IMR-90 (cell line): ENCODE measurements around the gene GALNT17. TPM values are rescaled to one million over a fixed set of nuclear protein-coding genes. Genes with fewer than 3 reads are reported as not detected.

ENCODE experiments used
- ATAC-seq: fragments of 200-7000 bp; cut with Tn5 transposase; 2 replicates; pipeline ENCODE4 v1.9.1; 2020; ENCODE audit warnings: low read depth, mild to moderate bottlenecking, moderate library complexity
- BruUV-seq: library from RNA; stranded (reverse); fragments of 400-500 nt; replicated peaks from 2 replicates; lab custom pipeline; 2021; lab: Mats Ljungman, UMichigan
- CTCF ChIA-PET: fragments of 300-600 bp; formaldehyde crosslinking; extraction: SDS; loops from one replicate; lab custom pipeline; 2021; ENCODE audit warnings: antibody characterized with exemption; lab: Yijun Ruan, JAX
- POLR2A ChIA-PET: fragments of 300-600 bp; sonication (Branson Sonifier 250); formaldehyde crosslinking; loops from one replicate; lab custom pipeline; 2022; ENCODE audit warnings: antibody characterized with exemption; ENCODE audit not compliant: unreplicated experiment; lab: Charles Lee
- DNase-seq: peaks from one replicate; pipeline ENCODE4 v3.0.0; 2013
- H2AFZ ChIP-seq: replicated peaks from 2 replicates; pipeline ENCODE3; 2013; ENCODE audit warnings: low read length, mild to moderate bottlenecking; ENCODE audit not compliant: poor library complexity
- H2AK5ac ChIP-seq: 2 replicates; pipeline ENCODE4 v1.6.1; 2013; ENCODE audit warnings: low read depth, low read length, inconsistent platforms
- H2AK9ac ChIP-seq: replicated peaks from 2 replicates; pipeline ENCODE3; 2013; ENCODE audit warnings: mild to moderate bottlenecking, low read depth, low read length, moderate library complexity; ENCODE audit not compliant: poor library complexity
- H2BK120ac ChIP-seq: 2 replicates; pipeline ENCODE4 v1.6.1; 2013; ENCODE audit warnings: low read depth, low read length, inconsistent platforms
- H2BK15ac ChIP-seq: 3 replicates; pipeline ENCODE4 v1.6.1; 2013; ENCODE audit warnings: low read depth, low read length, inconsistent platforms
- H2BK20ac ChIP-seq: 2 replicates; pipeline ENCODE4 v1.6.1; 2013; ENCODE audit warnings: low read depth, mild to moderate bottlenecking, inconsistent platforms, low read length, moderate library complexity
- H2BK5ac ChIP-seq: 2 replicates; pipeline ENCODE4 v1.6.1; 2013; ENCODE audit warnings: mild to moderate bottlenecking, low read depth, low read length, inconsistent platforms; ENCODE audit not compliant: poor library complexity, severe bottlenecking
- H3K14ac ChIP-seq: replicated peaks from 2 replicates; pipeline ENCODE4 v1.6.1; 2013; ENCODE audit warnings: low read depth, low read length, inconsistent platforms
- H3K18ac ChIP-seq: 2 replicates; pipeline ENCODE4 v1.6.1; 2013; ENCODE audit warnings: low read depth, low read length, control low read depth
- H3K23ac ChIP-seq: 2 replicates; pipeline ENCODE4 v1.6.1; 2013; ENCODE audit warnings: low read depth, low read length, inconsistent platforms
- H3K27ac ChIP-seq: 2 replicates; pipeline ENCODE4 v1.5.1; 2013; ENCODE audit warnings: mild to moderate bottlenecking, control low read depth, low read length; ENCODE audit not compliant: insufficient read depth
- H3K27me3 ChIP-seq: 2 replicates; pipeline ENCODE4 v1.6.1; 2013; ENCODE audit warnings: low read length; ENCODE audit not compliant: control insufficient read depth, insufficient read depth
- H3K36me3 ChIP-seq: 2 replicates; pipeline ENCODE4 v1.6.1; 2013; ENCODE audit warnings: low read length, mixed read lengths; ENCODE audit not compliant: control insufficient read depth, insufficient read depth
- H3K4ac ChIP-seq: 2 replicates; pipeline ENCODE4 v1.6.1; 2013; ENCODE audit warnings: low read depth, low read length, inconsistent platforms
- H3K4me1 ChIP-seq: 2 replicates; pipeline ENCODE4 v1.6.1; 2013; ENCODE audit warnings: low read length, mixed read lengths; ENCODE audit not compliant: control insufficient read depth, insufficient read depth
- H3K4me2 ChIP-seq: 2 replicates; pipeline ENCODE4 v1.6.1; 2013; ENCODE audit warnings: low read depth, mild to moderate bottlenecking, control low read depth, low read length, moderate library complexity
- H3K4me3 ChIP-seq: 2 replicates; pipeline ENCODE4 v1.5.1; 2013; ENCODE audit warnings: low read depth, mild to moderate bottlenecking, control low read depth, low read length, moderate library complexity; ENCODE audit not compliant: insufficient read depth
- H3K56ac ChIP-seq: 2 replicates; pipeline ENCODE4 v1.6.1; 2013; ENCODE audit warnings: low read length, inconsistent platforms; ENCODE audit not compliant: insufficient read depth; ENCODE audit errors: extremely low read depth
- H3K79me1 ChIP-seq, 2 experiments: 2 replicates each; pipeline ENCODE4 v1.6.1; 2013; ENCODE audit warnings: low read length in 2 of 2, inconsistent platforms in 1 of 2, low read depth in 1 of 2
- H3K9ac ChIP-seq: 2 replicates; pipeline ENCODE4 v1.6.1; 2013; ENCODE audit warnings: low read depth, low read length, control low read depth
- H3K9me1 ChIP-seq: 2 replicates; pipeline ENCODE4 v1.6.1; 2013; ENCODE audit warnings: low read length, inconsistent platforms; ENCODE audit not compliant: insufficient read depth
- H3K9me3 ChIP-seq: 2 replicates; pipeline ENCODE4 v1.6.1; 2013; ENCODE audit warnings: low read length; ENCODE audit not compliant: control insufficient read depth, insufficient read depth
- H4K20me1 ChIP-seq: 2 replicates; pipeline ENCODE4 v1.6.1; 2013; ENCODE audit warnings: low read length, inconsistent platforms; ENCODE audit not compliant: insufficient read depth
- H4K5ac ChIP-seq: 2 replicates; pipeline ENCODE4 v1.6.1; 2013; ENCODE audit warnings: mild to moderate bottlenecking, low read depth, low read length, control low read depth
- H4K8ac ChIP-seq, 2 experiments: 2 replicates each; pipeline ENCODE4 v1.6.1; 2013; ENCODE audit warnings: low read depth in 2 of 2, low read length in 2 of 2, control low read depth in 1 of 2, inconsistent platforms in 1 of 2
- H4K91ac ChIP-seq: 2 replicates; pipeline ENCODE4 v1.6.1; 2013; ENCODE audit warnings: low read depth, low read length, inconsistent platforms; ENCODE audit not compliant: insufficient read depth
- BHLHE40 ChIP-seq: fragments of 150-350 bp; IDR thresholded peaks from 2 replicates; pipeline ENCODE4 v1.6.1; 2016; ENCODE audit warnings: mild to moderate bottlenecking, low read depth, low read length
- CHD1 ChIP-seq: IDR thresholded peaks from 2 replicates; pipeline ENCODE4 v1.6.1; 2012; ENCODE audit warnings: low read depth, low read length, improper control_type of control experiment
- FOS ChIP-seq: fragments of 150-350 bp; IDR thresholded peaks from 2 replicates; pipeline ENCODE4 v1.6.1; 2016; ENCODE audit warnings: low read depth, low read length
- MAFK ChIP-seq: IDR thresholded peaks from 2 replicates; pipeline ENCODE4 v1.6.1; 2012; ENCODE audit warnings: low read depth, low read length, improper control_type of control experiment
- MXI1 ChIP-seq: IDR thresholded peaks from 2 replicates; pipeline ENCODE4 v1.6.1; 2012; ENCODE audit warnings: low read depth, mild to moderate bottlenecking, low read length, moderate library complexity, borderline replicate concordance
- NFE2L2 ChIP-seq: fragments of 150-350 bp; IDR thresholded peaks from 2 replicates; pipeline ENCODE4 v1.6.1; 2016; ENCODE audit warnings: low read depth, mild to moderate bottlenecking, low read length
- POLR2A ChIP-seq: IDR thresholded peaks from 2 replicates; pipeline ENCODE4 v1.6.1; 2012; ENCODE audit warnings: mild to moderate bottlenecking, low read depth, low read length
- RAD21 ChIP-seq: IDR thresholded peaks from 2 replicates; pipeline ENCODE4 v1.6.1; 2012; ENCODE audit warnings: low read length, improper control_type of control experiment
- RCOR1 ChIP-seq: IDR thresholded peaks from 2 replicates; pipeline ENCODE4 v1.6.1; 2012; ENCODE audit warnings: mild to moderate bottlenecking, low read length, improper control_type of control experiment; ENCODE audit not compliant: insufficient replicate concordance
- RFX5 ChIP-seq: IDR thresholded peaks from 2 replicates; pipeline ENCODE4 v1.8.0; 2012; ENCODE audit warnings: low read depth, mild to moderate bottlenecking, low read length, moderate library complexity
- SMC3 ChIP-seq: fragments of 150-350 bp; IDR thresholded peaks from 2 replicates; pipeline ENCODE4 v1.6.1; 2016; ENCODE audit warnings: low read depth, mild to moderate bottlenecking, antibody characterized with exemption, low read length, moderate library complexity
- WGBS, 2 experiments: methylation state at CpG; one replicate each; pipeline versions ENCODE4 v1.1.5 to v1.1.7; 2013; ENCODE audit warnings: missing lambda C conversion rate in 2 of 2; ENCODE audit not compliant: insufficient read length in 1 of 2; ENCODE audit errors: extremely low coverage in 2 of 2; 5-methylcytosine and 5-hydroxymethylcytosine counted together
- dilution Hi-C: fragments of 300-500 bp; cut with HindIII; formaldehyde crosslinking; loops from one replicate; pipeline ENCODE4 v1.14.3; 2018; ENCODE audit warnings: low sequenced_read_pairs; ENCODE audit not compliant: unreplicated experiment
- in situ Hi-C: fragments of 300-500 bp; cut with MboI; formaldehyde crosslinking; loops from 3 replicates; pipeline ENCODE4 v1.14.3; 2019; ENCODE audit warnings: low sequenced_read_pairs, inconsistent platforms, mixed read lengths
- intact Hi-C: fragments of 100-400 bp; cut with micrococcal nuclease; formaldehyde crosslinking; loops from 2 replicates; pipeline ENCODE4 v1.10.0; 2022
- polyA plus RNA-seq, 3 experiments: library from polyadenylated mRNA; depleted of rRNA; stranded (reverse); fragments of >200 nt; gene quantifications; 2 replicates each; pipeline ENCODE4 v1.2.3, GENCODE V29; 2012; ENCODE audit warnings: low replicate concordance in 1 of 3
- total RNA-seq: library from RNA; depleted of rRNA; stranded (reverse); fragments of >200 nt; gene quantifications from 2 replicates; pipeline ENCODE4 v1.2.3, GENCODE V29; 2012
- TF ChIP-seq, protein P1 (sequence below): fragments of 150-350 bp; IDR thresholded peaks from 2 replicates; pipeline ENCODE4 v1.6.1; 2017; ENCODE audit warnings: mild to moderate bottlenecking, antibody characterized with exemption, low read length, low read depth

Gene GALNT17
- total and polyA plus RNA-seq, 2 of the 4 experiments (the other 2 are of a cell fraction), result not detected

DNA sequence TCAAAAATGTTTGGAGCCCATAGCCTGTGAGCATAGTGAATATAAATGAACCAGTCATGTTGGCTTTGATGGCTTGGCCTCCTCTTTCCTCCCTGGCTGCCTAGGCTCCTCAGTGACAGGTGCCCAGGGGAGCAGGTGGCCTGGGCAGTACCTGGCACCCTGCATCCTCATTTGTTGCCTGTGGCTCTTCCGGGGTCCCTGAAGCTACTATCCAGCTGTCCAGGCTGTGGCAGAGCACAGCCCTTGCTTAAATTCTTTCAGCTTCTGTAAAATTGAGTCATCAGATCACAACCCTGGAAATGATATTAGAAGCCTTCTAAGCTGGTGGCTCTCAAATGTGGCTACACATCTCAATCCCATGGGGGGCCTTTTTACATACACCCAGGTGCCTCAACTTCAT, 525.4 kb downstream of the GALNT17 start:
- no CpG with 5 or more reads among the region's 1 CpG for WGBS, 2 experiments
- Histone ChIP-seq H4K20me1 (no peaks in the 10 kb centered on the region), H2BK120ac (no peak overlapping the region), H3K9me3 (peaks cover 29% of the 10 kb centered on the region), H2BK15ac (no peak overlapping the region), H3K9ac (no peak overlapping the region), H3K79me1 (no peaks in the 10 kb centered on the region), H3K9me1 (no peaks in the 10 kb centered on the region), H2BK20ac (no peak overlapping the region), H2AFZ (no peak overlapping the region), H3K4ac (no peak overlapping the region), H2AK9ac (no peak overlapping the region), H3K23ac (no peak overlapping the region), H2AK5ac (no peak overlapping the region), H3K36me3 (no peaks in the 10 kb centered on the region), H4K5ac (no peak overlapping the region), H3K18ac (no peak overlapping the region), H3K4me1 (no peaks in the 10 kb centered on the region), H3K4me2 (no peak overlapping the region), H3K27me3 (no peaks in the 10 kb centered on the region), H3K14ac (no peak overlapping the region), H3K4me3 (no peak overlapping the region), H4K91ac (no peak overlapping the region), H3K27ac (no peak overlapping the region), H4K8ac (no peak overlapping the region), H3K56ac (no peak overlapping the region), H2BK5ac (no peak overlapping the region)
- ATAC-seq (no peak), DNase-seq (no peak)
- TF ChIP-seq RCOR1, result no peak
- TF ChIP-seq BHLHE40, result no peak
- no peak for TF ChIP-seq CHD1
- no peak for TF ChIP-seq FOS
- no peak for TF ChIP-seq MAFK
- TF ChIP-seq SMC3, result no peak
- TF ChIP-seq, protein P1, sequence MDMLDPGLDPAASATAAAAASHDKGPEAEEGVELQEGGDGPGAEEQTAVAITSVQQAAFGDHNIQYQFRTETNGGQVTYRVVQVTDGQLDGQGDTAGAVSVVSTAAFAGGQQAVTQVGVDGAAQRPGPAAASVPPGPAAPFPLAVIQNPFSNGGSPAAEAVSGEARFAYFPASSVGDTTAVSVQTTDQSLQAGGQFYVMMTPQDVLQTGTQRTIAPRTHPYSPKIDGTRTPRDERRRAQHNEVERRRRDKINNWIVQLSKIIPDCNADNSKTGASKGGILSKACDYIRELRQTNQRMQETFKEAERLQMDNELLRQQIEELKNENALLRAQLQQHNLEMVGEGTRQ, result no peak
- no peak for TF ChIP-seq RAD21
- TF ChIP-seq NFE2L2, result no peak
- no peak for TF ChIP-seq RFX5
- no peak for TF ChIP-seq MXI1
- TF ChIP-seq POLR2A, result no peak
- dilution Hi-C loops, result no loop called here
- CTCF ChIA-PET, result no interaction called here
- intact Hi-C loops, result no loop called here
- in situ Hi-C loops, result no loop called here
- BruUV-seq, result no TSS peak
- POLR2A ChIA-PET, result no interaction called here
